Neuronal stem cell (in vitro differentiated cells): Measurements from ENCODE around the gene COMMD2.

ENCODE experiments used
- DNase-seq: peaks from one replicate; pipeline ENCODE4 v3.0.0-alpha.2; 2013; ENCODE audit warnings: low spot score
- H2AFZ ChIP-seq: one replicate; pipeline ENCODE4 v1.6.1; 2013; ENCODE audit warnings: mild to moderate bottlenecking, low read length, inconsistent platforms
- H2AK5ac ChIP-seq: 2 replicates; pipeline ENCODE4 v1.6.1; 2013; ENCODE audit warnings: low read depth, mild to moderate bottlenecking, inconsistent platforms, low read length, moderate library complexity, mixed read lengths
- H2BK120ac ChIP-seq: 2 replicates; pipeline ENCODE4 v1.6.1; 2013; ENCODE audit warnings: low read depth, mild to moderate bottlenecking, inconsistent platforms, low read length, moderate library complexity, mixed read lengths
- H2BK12ac ChIP-seq: one replicate; pipeline ENCODE4 v1.6.1; 2013; ENCODE audit warnings: low read length, inconsistent platforms
- H2BK15ac ChIP-seq: 2 replicates; pipeline ENCODE4 v1.6.1; 2013; ENCODE audit warnings: mild to moderate bottlenecking, low read length, inconsistent platforms, mixed read lengths
- H2BK5ac ChIP-seq: one replicate; pipeline ENCODE4 v1.6.1; 2013; ENCODE audit warnings: inconsistent platforms, mild to moderate bottlenecking, low read length, moderate library complexity
- H3K14ac ChIP-seq: one replicate; pipeline ENCODE4 v1.6.1; 2013; ENCODE audit warnings: low read length, inconsistent platforms
- H3K18ac ChIP-seq: 2 replicates; pipeline ENCODE4 v1.6.1; 2013; ENCODE audit warnings: low read length, inconsistent platforms
- H3K23ac ChIP-seq: 2 replicates; pipeline ENCODE4 v1.6.1; 2013; ENCODE audit warnings: low read depth, mild to moderate bottlenecking, mixed read lengths, low read length, inconsistent platforms; ENCODE audit not compliant: poor library complexity
- H3K27ac ChIP-seq: replicated peaks from 3 replicates; pipeline ENCODE4 v1.5.1; 2013; ENCODE audit warnings: low read length, inconsistent platforms
- H3K27me3 ChIP-seq, 3 experiments: 2 replicates each; pipeline ENCODE4 v1.6.1; 2013; ENCODE audit warnings: low read length in 3 of 3, mild to moderate bottlenecking in 2 of 3, inconsistent platforms in 1 of 3, low read depth in 1 of 3, mixed read lengths in 1 of 3, moderate library complexity in 1 of 3; ENCODE audit not compliant: control insufficient read depth in 3 of 3, insufficient read depth in 3 of 3
- H3K36me3 ChIP-seq, 2 donors: replicated peaks in 1 of 2; 2 replicates each; pipeline ENCODE4 v1.6.1; 2013; ENCODE audit warnings: low read length in 2 of 2; ENCODE audit not compliant: control insufficient read depth in 2 of 2, insufficient read depth in 2 of 2
- H3K4ac ChIP-seq: 2 replicates; pipeline ENCODE4 v1.6.1; 2013; ENCODE audit warnings: inconsistent platforms, mild to moderate bottlenecking, low read length, moderate library complexity
- H3K4me1 ChIP-seq, 2 donors: 1 replicate in 1 of 2; 2 replicates in 1 of 2; pipeline ENCODE4 v1.6.1; 2013; ENCODE audit warnings: low read length in 2 of 2, low read depth in 1 of 2; ENCODE audit not compliant: control insufficient read depth in 2 of 2, insufficient read depth in 1 of 2
- H3K4me2 ChIP-seq: one replicate; pipeline ENCODE4 v1.6.1; 2013; ENCODE audit warnings: mild to moderate bottlenecking, low read length, inconsistent platforms; ENCODE audit not compliant: insufficient read depth, poor library complexity, severe bottlenecking
- H3K4me3 ChIP-seq, 2 donors: 2 replicates each; pipeline ENCODE4 v1.5.1; 2013; ENCODE audit warnings: low read length in 2 of 2, mild to moderate bottlenecking in 2 of 2, inconsistent platforms in 1 of 2, moderate library complexity in 1 of 2
- H3K79me1 ChIP-seq: one replicate; pipeline ENCODE4 v1.6.1; 2013; ENCODE audit warnings: low read depth, mild to moderate bottlenecking, inconsistent platforms, low read length, moderate library complexity
- H3K9ac ChIP-seq: one replicate; pipeline ENCODE4 v1.6.1; 2013; ENCODE audit warnings: mild to moderate bottlenecking, low read depth, low read length, inconsistent platforms; ENCODE audit not compliant: poor library complexity
- H3K9me3 ChIP-seq, 2 donors: replicated peaks in 1 of 2; 2 replicates each; pipeline versions ENCODE3 to v1.6.1; 2013; ENCODE audit warnings: low read length in 2 of 2, mild to moderate bottlenecking in 2 of 2, inconsistent platforms in 1 of 2, low read depth in 1 of 2, mixed read lengths in 1 of 2, moderate library complexity in 1 of 2; ENCODE audit not compliant: control insufficient read depth in 2 of 2, insufficient read depth in 1 of 2
- H4K8ac ChIP-seq: one replicate; pipeline ENCODE4 v1.6.1; 2013; ENCODE audit warnings: low read depth, mild to moderate bottlenecking, inconsistent platforms, low read length, moderate library complexity
- H4K91ac ChIP-seq: one replicate; pipeline ENCODE4 v1.6.1; 2013; ENCODE audit warnings: low read length, low read depth, mild to moderate bottlenecking, inconsistent platforms; ENCODE audit not compliant: poor library complexity
- WGBS, 2 donors: extraction: QIAGEN DNeasy Blood & Tissue Kit; methylation state at CpG; one replicate each; pipeline ENCODE4 v1.1.7; 2013; ENCODE audit warnings: missing lambda C conversion rate in 2 of 2, mixed read lengths in 1 of 2; ENCODE audit not compliant: insufficient read length in 2 of 2, insufficient replicate concordance in 1 of 2; ENCODE audit errors: extremely low coverage in 2 of 2; 5-methylcytosine and 5-hydroxymethylcytosine counted together

The COMMD2 gene

DNA sequence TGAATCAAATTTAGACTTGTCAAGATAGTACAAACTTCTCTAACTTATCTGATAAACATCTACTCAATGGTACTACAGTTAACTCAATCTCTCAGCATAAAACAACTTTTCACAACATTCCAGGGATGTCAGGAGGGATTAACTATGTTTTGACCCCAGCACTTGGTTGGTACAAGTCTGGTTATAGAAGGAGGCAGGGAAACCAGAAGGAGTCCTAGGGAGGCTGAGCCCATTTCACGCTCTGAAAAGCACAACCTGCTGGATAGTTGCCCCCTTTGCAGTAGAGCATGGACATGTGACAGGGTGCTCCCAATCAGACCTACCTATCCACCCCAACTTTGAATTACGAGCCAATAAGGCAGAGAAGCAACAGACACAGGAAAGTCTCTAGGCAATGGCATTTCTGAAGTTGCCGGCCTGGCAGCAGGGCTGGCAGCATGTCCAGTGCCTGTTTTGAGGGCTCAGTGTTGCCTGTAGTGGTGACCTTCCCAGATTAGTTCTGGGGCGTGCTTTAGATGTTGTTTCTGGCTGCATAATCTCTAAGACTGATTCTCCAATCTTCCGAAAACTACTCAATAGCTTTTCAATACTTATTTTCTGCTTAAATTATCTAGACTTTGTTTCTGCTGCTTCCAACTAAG, 31.9 kb upstream of the COMMD2 start:
- H2BK120ac ChIP-seq, result no peak overlapping the region
- H2BK15ac ChIP-seq, result no peak overlapping the region
- H3K36me3 ChIP-seq, result no peaks in the 10 kb centered on the region
- no peak overlapping the region for H3K14ac ChIP-seq
- H3K4me3 ChIP-seq, result no peak overlapping the region
- WGBS, 2 donors, result no CpG with 5 or more reads among the region's 5 CpGs
- H3K4ac ChIP-seq, result no peak overlapping the region
- H3K9me3 ChIP-seq, result no peaks in the 10 kb centered on the region
- no peak overlapping the region for H3K9ac ChIP-seq
- H3K27me3 ChIP-seq, result no peaks in the 10 kb centered on the region
- H3K23ac ChIP-seq, result no peak overlapping the region
- no peak overlapping the region for H2AK5ac ChIP-seq
- no peak overlapping the region for H2AFZ ChIP-seq
- no peaks in the 10 kb centered on the region for H3K79me1 ChIP-seq
- no peak overlapping the region for H4K8ac ChIP-seq
- no peak overlapping the region for H2BK12ac ChIP-seq
- H3K4me1 ChIP-seq, result peaks cover 0 to 2% of the 10 kb centered on the region in 2 donors
- H3K27ac ChIP-seq, result no peak overlapping the region
- no peak overlapping the region for H3K4me2 ChIP-seq
- no peak overlapping the region for H3K18ac ChIP-seq
- H4K91ac ChIP-seq, result no peak overlapping the region
- H2BK5ac ChIP-seq, result no peak overlapping the region
- no peak for DNase-seq

DNA sequence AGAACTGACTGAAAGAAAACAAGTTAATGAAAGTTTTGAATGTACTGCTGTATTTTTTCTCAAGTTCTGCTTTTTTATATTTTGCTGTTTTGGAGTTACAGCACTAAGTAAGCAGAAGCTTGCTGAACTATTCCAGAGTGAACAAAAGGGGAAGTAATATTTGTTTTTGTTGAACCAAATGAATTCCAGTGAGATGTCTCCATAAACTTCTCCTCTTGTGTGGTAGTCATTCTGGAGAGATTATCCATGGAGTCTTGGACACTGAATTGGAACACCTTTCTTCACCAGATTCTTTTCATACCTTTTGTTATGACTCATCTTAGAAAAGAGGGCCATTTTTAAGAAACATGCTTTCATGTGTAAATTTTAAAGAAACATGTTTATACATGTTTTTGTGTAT, 31.3 kb upstream of the COMMD2 start:
- H3K14ac ChIP-seq, result no peak overlapping the region
- H3K4me1 ChIP-seq, result peaks cover 0 to 2% of the 10 kb centered on the region in 2 donors
- no peak overlapping the region for H3K18ac ChIP-seq
- no peak overlapping the region for H2BK15ac ChIP-seq
- H2BK12ac ChIP-seq, result no peak overlapping the region
- H3K23ac ChIP-seq, result no peak overlapping the region
- no peak overlapping the region for H3K4me3 ChIP-seq
- H3K79me1 ChIP-seq, result no peaks in the 10 kb centered on the region
- H3K4me2 ChIP-seq, result no peak overlapping the region
- no peaks in the 10 kb centered on the region for H3K9me3 ChIP-seq
- H2AFZ ChIP-seq, result no peak overlapping the region
- H3K27me3 ChIP-seq, result no peaks in the 10 kb centered on the region
- H3K36me3 ChIP-seq, result no peaks in the 10 kb centered on the region
- H2AK5ac ChIP-seq, result no peak overlapping the region
- no peak overlapping the region for H3K27ac ChIP-seq
- no peak for DNase-seq
- H4K8ac ChIP-seq, result no peak overlapping the region
- H3K9ac ChIP-seq, result no peak overlapping the region
- no peak overlapping the region for H4K91ac ChIP-seq
- H3K4ac ChIP-seq, result no peak overlapping the region
- no peak overlapping the region for H2BK5ac ChIP-seq
- no peak overlapping the region for H2BK120ac ChIP-seq

DNA sequence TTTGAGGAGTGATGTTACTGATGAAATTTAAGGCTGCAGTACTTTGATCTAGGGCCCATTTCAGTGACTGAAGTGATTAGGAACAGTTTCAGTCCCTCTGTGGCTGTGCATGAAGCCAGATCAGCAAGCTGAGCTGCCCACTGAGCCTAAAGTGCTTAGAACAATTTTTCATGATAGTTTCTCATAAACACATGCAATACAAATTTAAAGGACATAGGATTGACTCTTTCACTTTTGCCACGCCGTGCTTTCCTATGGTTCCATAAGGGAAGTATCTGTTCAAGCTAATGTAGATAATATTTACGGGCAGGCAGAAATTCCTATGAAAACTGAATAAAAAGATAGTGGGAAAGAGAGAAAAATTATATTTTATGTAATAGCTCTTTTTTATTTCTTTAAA, 29.5 kb upstream of the COMMD2 start:
- Histone ChIP-seq H3K27ac (no peak overlapping the region), H3K4me3 (no peak overlapping the region), H4K8ac (no peak overlapping the region), H3K79me1 (no peaks in the 10 kb centered on the region), H4K91ac (no peak overlapping the region), H3K4me2 (no peak overlapping the region), H2AK5ac (no peak overlapping the region), H2AFZ (no peak overlapping the region), H3K9me3 (no peaks in the 10 kb centered on the region), H3K36me3 (no peaks in the 10 kb centered on the region), H3K27me3 (no peaks in the 10 kb centered on the region), H2BK120ac (no peak overlapping the region), H2BK5ac (no peak overlapping the region), H3K23ac (no peak overlapping the region), H2BK12ac (no peak overlapping the region), H3K4ac (no peak overlapping the region), H3K18ac (no peak overlapping the region), H2BK15ac (no peak overlapping the region), H3K9ac (no peak overlapping the region), H3K4me1 (peaks cover 0 to 2% of the 10 kb centered on the region in 2 donors), H3K14ac (no peak overlapping the region)
- WGBS, 2 donors, result no CpG with 5 or more reads among the region's 3 CpGs
- DNase-seq, result no peak

DNA sequence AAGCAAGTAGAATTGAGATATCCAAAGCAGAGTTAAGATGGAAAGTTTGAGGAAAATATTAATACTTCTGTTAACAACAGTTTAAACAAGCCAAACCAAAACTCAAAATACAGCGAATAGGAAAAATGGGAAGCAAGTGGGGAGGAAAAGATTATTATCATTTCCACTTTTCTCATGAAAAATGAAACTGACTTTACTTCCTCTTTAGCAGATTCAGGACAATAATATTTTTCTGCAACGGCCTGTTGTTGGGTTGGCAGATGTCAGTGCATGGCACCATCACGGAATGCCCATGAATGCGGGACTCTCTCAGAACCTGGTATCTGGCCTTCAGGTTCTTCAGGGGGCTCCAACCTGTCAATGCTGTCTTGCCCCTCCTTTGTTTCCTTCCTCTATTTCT, 28.9 kb upstream of the COMMD2 start:
- no peak overlapping the region for H4K91ac ChIP-seq
- H3K36me3 ChIP-seq, result no peaks in the 10 kb centered on the region
- no peak overlapping the region for H3K27ac ChIP-seq
- H4K8ac ChIP-seq, result no peak overlapping the region
- no peak overlapping the region for H3K4ac ChIP-seq
- no peak overlapping the region for H3K18ac ChIP-seq
- H3K23ac ChIP-seq, result no peak overlapping the region
- H3K27me3 ChIP-seq, result no peaks in the 10 kb centered on the region
- no peak overlapping the region for H2BK120ac ChIP-seq
- H3K9ac ChIP-seq, result no peak overlapping the region
- H2AFZ ChIP-seq, result no peak overlapping the region
- H2BK15ac ChIP-seq, result no peak overlapping the region
- no peak overlapping the region for H3K4me3 ChIP-seq
- peaks cover 0 to 2% of the 10 kb centered on the region in 2 donors for H3K4me1 ChIP-seq
- H2AK5ac ChIP-seq, result no peak overlapping the region
- no peaks in the 10 kb centered on the region for H3K79me1 ChIP-seq
- no peak overlapping the region for H2BK5ac ChIP-seq
- H3K9me3 ChIP-seq, result no peaks in the 10 kb centered on the region
- H3K4me2 ChIP-seq, result no peak overlapping the region
- no peak overlapping the region for H3K14ac ChIP-seq
- WGBS, 2 donors, result no CpG with 5 or more reads among the region's 4 CpGs
- no peak overlapping the region for H2BK12ac ChIP-seq
- no peak for DNase-seq
